ENCODE results near the gene TSPAN10. TPM values are rescaled to one million over a fixed set of nuclear protein-coding genes. Genes with fewer than 3 reads are reported as not detected.

Gene TSPAN10
- total RNA-seq, 1 experiment from 2014 or later = 1.2 TPM

- H4K5ac ChIP-seq (ENCODE audit: insufficient read length, low read depth, low read length) = no peak overlapping the region
- no peaks in the 10 kb centered on the region for H3K4me1 ChIP-seq (ENCODE audit: insufficient read depth, low read length)
- no peaks in the 10 kb centered on the region for H3K9me3 ChIP-seq (ENCODE audit: control insufficient read depth, low read depth, low read length)
- no peak overlapping the region for H2BK15ac ChIP-seq (ENCODE audit: low read depth, low read length)
- Mint-ChIP-seq H3K27ac (no peak overlapping the region), H3K4me1 (peaks cover under 1% of the 10 kb centered on the region in 2 experiments; a peak in 1 of 4 replicates), H3K27me3 (ENCODE audit: low read depth) (no peaks in the 10 kb centered on the region), H3K4me3 (no peak overlapping the region), H3K36me3 (ENCODE audit: insufficient read depth in 1 of 3, low read depth in 3 of 3) (peaks cover 28 to 70% (median 58%) of the 10 kb centered on the region in 3 experiments; a peak in 6 of 7 replicates), H3K9me3 (no peaks in the 10 kb centered on the region)
- no peak overlapping the region for H3K27ac ChIP-seq (ENCODE audit: insufficient read length, low read depth, low read length)
- no peak for TF ChIP-seq CTCF (conservative IDR thresholded peaks at IDR 0.05)
- no peak overlapping the region for H3K23ac ChIP-seq (ENCODE audit: insufficient read length, low read depth, low read length)
- H2BK12ac ChIP-seq (ENCODE audit: insufficient read length, low read depth, low read length) = no peak overlapping the region
- no peak overlapping the region for H3K14ac ChIP-seq (ENCODE audit: insufficient read depth, low read length)
- H3K9ac ChIP-seq (ENCODE audit: extremely low read depth, insufficient read length, low read length) = no peak overlapping the region
- no peak overlapping the region for H3K4me2 ChIP-seq (ENCODE audit: insufficient read depth, insufficient read length, low read length)
- H2AFZ ChIP-seq (ENCODE audit: low read length) = no peak overlapping the region
- H3K56ac ChIP-seq (ENCODE audit: insufficient read length, low read depth, low read length) = no peak overlapping the region
- no peak overlapping the region for H2AK5ac ChIP-seq (ENCODE audit: insufficient read length, low read length)
- no peak overlapping the region for H2BK5ac ChIP-seq (ENCODE audit: insufficient read length, low read length)
- no peak for DNase-seq
- no peaks in the 10 kb centered on the region for H4K20me1 ChIP-seq (ENCODE audit: control insufficient read depth, insufficient read depth, insufficient read length)
- no peaks in the 10 kb centered on the region for H3K79me2 ChIP-seq (ENCODE audit: insufficient read depth, low read length)
- H3K79me1 ChIP-seq (ENCODE audit: insufficient read depth, low read depth, low read length, poor library complexity, severe bottlenecking) = no peaks in the 10 kb centered on the region
- H3K27me3 ChIP-seq (ENCODE audit: insufficient read depth, low read length) = no peaks in the 10 kb centered on the region
- H3K18ac ChIP-seq (ENCODE audit: insufficient read length, low read depth, low read length) = no peak overlapping the region
- no peak overlapping the region for H4K8ac ChIP-seq (replicated peaks; ENCODE audit: insufficient read length, low read depth, low read length)
- no peak overlapping the region for H4K91ac ChIP-seq (ENCODE audit: insufficient read length, low read depth, low read length)
- no peak overlapping the region for H3T11ph ChIP-seq (ENCODE audit: low read length)
- H3K4ac ChIP-seq (ENCODE audit: low read depth, low read length) = no peak overlapping the region
- no peak overlapping the region for H2BK20ac ChIP-seq (ENCODE audit: low read depth, low read length, poor library complexity, severe bottlenecking)
- no peak overlapping the region for H2BK120ac ChIP-seq (ENCODE audit: low read depth, low read length, poor library complexity, severe bottlenecking)
- H3K23me2 ChIP-seq (ENCODE audit: insufficient read length, low read depth, low read length, poor library complexity, severe bottlenecking) = no peaks in the 10 kb centered on the region
- WGBS (ENCODE audit: extremely low coverage, insufficient read length, low lambda C conversion rate) = no CpG with 5 or more reads among the region's 22 CpGs
Measured at GRCh38 chr17:81695801-81696200, 58.8 kb downstream of the TSPAN10 start.

Data from H9 (cell line).